ENCODE measurements around the gene PSTPIP2.

DNA sequence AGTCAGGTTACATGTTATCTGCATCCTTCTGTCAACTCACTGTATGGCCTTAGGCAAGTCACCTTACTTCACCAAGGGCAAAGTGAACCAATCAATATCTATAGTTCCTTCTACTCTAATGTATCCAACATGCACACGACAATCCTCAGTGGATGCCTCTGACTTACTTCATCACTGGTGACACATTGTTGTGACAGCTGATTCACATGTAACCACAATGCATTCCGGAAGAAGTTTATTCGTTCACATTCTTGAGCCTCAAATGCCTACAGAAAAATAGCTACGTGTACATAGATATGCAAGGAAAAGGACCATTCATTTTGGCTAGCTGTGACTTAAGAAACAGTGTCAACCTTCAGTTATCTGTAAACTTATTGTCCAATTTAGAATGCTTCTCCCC is 78.6 kb downstream of the PSTPIP2 start:
- no peak for TF ChIP-seq CTCF (IDR thresholded peaks at IDR 0.05; ENCODE audit: low read depth, low read length, missing input control)
- no peak for TF ChIP-seq ZBTB33 (IDR thresholded peaks at IDR 0.05)
- no peak for TF ChIP-seq RAD21 (IDR thresholded peaks at IDR 0.05)
- no peak for TF ChIP-seq YY1 (IDR thresholded peaks at IDR 0.05)
- no peak for TF ChIP-seq REST (IDR thresholded peaks at IDR 0.05)
- no peak for TF ChIP-seq GABPA (IDR thresholded peaks at IDR 0.05 in 1 of 2, conservative IDR thresholded peaks at IDR 0.05 in 1 of 2)
- no peak for TF ChIP-seq ATF3 (IDR thresholded peaks at IDR 0.05)
